PFSK-1 (cell line): ENCODE measurements around the gene FKBP11.

Experiments used
- FOXP2 ChIP-seq: optimal IDR thresholded peaks from 2 replicates; pipeline ENCODE3; 2011; ENCODE audit warnings: borderline replicate concordance, control low read depth, inconsistent platforms; ENCODE audit not compliant: insufficient read depth; ENCODE audit errors: extremely low read length, extremely low read depth
- POLR2AphosphoS5 ChIP-seq: IDR thresholded peaks from 2 replicates; pipeline ENCODE4 v1.6.1; 2012; ENCODE audit warnings: low read depth, mild to moderate bottlenecking, control low read depth, low read length, moderate library complexity
- SIN3A ChIP-seq: IDR thresholded peaks from 2 replicates; pipeline ENCODE4 v1.6.1; 2012; ENCODE audit warnings: mild to moderate bottlenecking, low read length, moderate library complexity, borderline replicate concordance; ENCODE audit not compliant: insufficient read depth
- TAF1 ChIP-seq: IDR thresholded peaks from 2 replicates; pipeline ENCODE4 v1.6.1; 2012; ENCODE audit warnings: low read length, control low read depth, borderline replicate concordance; ENCODE audit not compliant: insufficient read depth
- TF ChIP-seq, protein P1 (sequence below), 2 experiments: IDR thresholded peaks; 2 replicates each; pipeline versions ENCODE4 v1.6.1 to v1.8.0; 2011 to 2012; ENCODE audit warnings: low read depth in 2 of 2, low read length in 2 of 2, control low read depth in 1 of 2, inconsistent platforms in 1 of 2, mild to moderate bottlenecking in 1 of 2, moderate library complexity in 1 of 2; ENCODE audit not compliant: insufficient read depth in 1 of 2

The FKBP11 gene

DNA sequence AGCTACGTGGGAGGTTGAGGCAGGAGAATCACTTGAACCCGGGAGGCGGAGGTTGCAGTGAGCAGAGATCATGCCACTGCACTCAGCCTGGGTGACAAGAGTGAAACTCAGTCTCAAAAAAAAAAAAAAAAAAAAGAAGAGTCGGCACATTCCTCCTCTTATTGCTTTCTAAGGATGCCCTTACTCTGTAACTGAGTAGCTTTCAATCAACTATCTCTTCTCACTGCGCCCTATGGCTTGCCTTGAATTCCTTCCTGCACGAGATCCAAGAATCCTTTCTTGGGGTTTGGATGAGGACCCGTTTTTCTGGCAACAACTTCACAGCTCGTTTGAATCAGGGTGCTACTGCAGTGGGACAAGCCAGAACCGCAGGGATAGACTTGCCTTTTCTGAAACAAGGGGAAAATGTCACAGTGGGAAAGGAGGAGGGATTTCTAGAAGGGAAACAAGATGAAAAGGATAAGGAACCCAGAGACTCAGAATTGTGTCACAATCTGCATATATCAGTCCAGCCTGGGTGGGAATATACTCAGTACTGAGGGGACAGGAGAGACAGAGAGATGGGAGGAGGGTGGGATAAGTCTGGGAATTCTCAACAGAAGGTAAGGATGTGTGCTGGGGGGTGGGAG lies 43.5 kb downstream of the FKBP11 start:
- TF ChIP-seq SIN3A (no peak), FOXP2 (no peak), TAF1 (no peak), POLR2AphosphoS5 (no peak)
- TF ChIP-seq, protein P1, sequence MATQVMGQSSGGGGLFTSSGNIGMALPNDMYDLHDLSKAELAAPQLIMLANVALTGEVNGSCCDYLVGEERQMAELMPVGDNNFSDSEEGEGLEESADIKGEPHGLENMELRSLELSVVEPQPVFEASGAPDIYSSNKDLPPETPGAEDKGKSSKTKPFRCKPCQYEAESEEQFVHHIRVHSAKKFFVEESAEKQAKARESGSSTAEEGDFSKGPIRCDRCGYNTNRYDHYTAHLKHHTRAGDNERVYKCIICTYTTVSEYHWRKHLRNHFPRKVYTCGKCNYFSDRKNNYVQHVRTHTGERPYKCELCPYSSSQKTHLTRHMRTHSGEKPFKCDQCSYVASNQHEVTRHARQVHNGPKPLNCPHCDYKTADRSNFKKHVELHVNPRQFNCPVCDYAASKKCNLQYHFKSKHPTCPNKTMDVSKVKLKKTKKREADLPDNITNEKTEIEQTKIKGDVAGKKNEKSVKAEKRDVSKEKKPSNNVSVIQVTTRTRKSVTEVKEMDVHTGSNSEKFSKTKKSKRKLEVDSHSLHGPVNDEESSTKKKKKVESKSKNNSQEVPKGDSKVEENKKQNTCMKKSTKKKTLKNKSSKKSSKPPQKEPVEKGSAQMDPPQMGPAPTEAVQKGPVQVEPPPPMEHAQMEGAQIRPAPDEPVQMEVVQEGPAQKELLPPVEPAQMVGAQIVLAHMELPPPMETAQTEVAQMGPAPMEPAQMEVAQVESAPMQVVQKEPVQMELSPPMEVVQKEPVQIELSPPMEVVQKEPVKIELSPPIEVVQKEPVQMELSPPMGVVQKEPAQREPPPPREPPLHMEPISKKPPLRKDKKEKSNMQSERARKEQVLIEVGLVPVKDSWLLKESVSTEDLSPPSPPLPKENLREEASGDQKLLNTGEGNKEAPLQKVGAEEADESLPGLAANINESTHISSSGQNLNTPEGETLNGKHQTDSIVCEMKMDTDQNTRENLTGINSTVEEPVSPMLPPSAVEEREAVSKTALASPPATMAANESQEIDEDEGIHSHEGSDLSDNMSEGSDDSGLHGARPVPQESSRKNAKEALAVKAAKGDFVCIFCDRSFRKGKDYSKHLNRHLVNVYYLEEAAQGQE (IDR thresholded peaks at IDR 0.05; ENCODE audit: insufficient read depth in 1 of 2, low read depth in 2 of 2, low read length in 2 of 2), result no peak

DNA sequence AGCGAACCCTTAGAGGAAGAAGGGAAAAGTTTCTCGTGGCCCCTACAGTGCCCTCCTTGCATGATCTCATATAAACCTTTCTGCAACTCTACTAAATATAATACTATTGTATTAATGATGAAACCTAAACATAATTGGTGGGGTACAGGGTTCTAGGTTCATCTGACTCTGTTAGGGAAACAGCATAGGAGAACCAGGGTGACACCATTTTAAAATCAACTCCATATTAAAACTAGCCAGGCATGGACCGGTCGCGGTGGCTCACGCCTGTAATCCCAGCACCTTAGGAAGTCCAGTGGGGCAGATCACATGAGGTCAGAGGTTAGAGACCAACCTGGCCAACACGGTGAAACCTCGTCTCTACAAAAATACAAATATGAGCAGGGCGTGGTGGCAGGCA lies 44.6 kb downstream of the FKBP11 start:
- TF ChIP-seq TAF1 (no peak), SIN3A (no peak), FOXP2 (no peak), POLR2AphosphoS5 (no peak)
- TF ChIP-seq, protein P1 (IDR thresholded peaks at IDR 0.05; ENCODE audit: insufficient read depth in 1 of 2, low read depth in 2 of 2, low read length in 2 of 2), result no peak

DNA sequence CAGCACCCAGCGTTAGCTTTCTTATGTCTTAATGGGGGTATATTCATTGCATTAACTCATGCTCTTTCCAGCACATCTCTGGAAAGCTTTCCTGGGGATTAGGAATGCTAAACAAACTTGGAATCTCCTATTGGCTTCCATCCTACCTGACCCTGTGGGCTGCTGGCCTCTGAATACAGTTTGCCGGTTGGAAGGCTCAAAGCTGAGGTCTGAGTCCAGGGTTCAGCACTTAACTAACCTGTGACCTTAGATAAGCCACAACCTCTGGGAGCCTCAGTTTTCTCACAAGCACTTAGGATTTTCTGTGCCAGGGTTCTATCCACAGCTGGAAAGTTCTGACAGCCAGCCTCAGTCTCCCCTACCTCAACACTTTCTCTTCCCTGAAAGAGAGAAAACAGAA lies 46.7 kb downstream of the FKBP11 start:
- no peak for TF ChIP-seq POLR2AphosphoS5

DNA sequence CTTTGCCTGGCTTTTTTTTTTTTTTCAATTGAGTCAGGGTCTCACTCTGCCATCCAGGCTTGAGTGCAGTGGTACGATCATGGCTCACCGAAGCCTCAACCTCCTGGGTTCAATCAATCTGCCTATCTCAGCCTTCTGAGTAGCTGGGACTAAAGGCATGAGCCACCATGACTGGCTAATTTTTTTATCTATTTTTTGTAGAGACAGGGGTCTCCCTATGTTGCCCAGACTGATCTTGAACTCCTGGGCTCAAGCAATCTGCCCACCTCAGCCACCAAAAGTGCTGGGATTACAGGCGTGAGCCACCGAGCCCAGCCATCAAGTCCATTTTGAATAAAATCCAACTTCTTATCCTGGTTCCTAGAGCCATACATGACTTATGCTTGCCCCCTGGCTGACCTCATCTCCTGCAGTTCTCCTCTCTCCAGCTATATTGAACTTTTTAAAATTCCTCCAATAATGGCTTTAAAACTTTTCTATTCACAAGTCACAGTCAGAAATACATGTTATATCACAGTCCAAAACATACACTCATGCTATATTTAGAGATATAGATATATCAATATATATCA lies 49.3 kb downstream of the FKBP11 start:
- TF ChIP-seq TAF1 (no peak), POLR2AphosphoS5 (no peak), FOXP2 (no peak), SIN3A (no peak)
- TF ChIP-seq, protein P1 (IDR thresholded peaks at IDR 0.05; ENCODE audit: insufficient read depth in 1 of 2, low read depth in 2 of 2, low read length in 2 of 2), result no peak

DNA sequence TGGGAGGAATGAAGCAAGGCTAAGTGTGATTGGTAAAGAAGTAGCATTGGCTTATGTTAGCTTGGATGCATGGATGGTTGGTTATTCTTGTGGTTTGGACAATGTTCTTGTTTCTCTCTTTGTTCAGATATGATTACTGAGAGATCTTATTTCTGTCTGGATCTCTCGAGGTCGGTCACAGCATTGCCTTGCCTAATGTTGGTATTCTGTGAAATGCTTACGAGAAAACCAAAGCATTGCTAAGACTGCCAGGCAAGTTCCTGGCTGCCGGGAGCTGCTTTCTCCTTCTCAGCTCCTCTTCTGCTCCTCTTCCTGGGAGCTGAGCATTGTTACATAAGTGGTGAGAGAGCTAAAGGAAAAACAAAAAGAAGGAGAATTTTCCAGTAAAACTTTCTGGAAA lies 52.2 kb downstream of the FKBP11 start:
- TF ChIP-seq FOXP2 (no peak), POLR2AphosphoS5 (no peak)
